ENCODE results near the gene PCYT1A. TPM values are rescaled to one million over a fixed set of nuclear protein-coding genes. Genes with fewer than 3 reads are reported as not detected.

The PCYT1A gene
- total RNA-seq, 1 donor from 2014 or later: 37.0 TPM

- Mint-ChIP-seq H3K4me3 (ENCODE audit: unreplicated experiment) (no peak overlapping the region), H3K36me3 (ENCODE audit: unreplicated experiment) (peaks cover 6% of the 10 kb centered on the region), H3K4me1 (ENCODE audit: low read depth, unreplicated experiment) (no peaks in the 10 kb centered on the region), H3K27me3 (ENCODE audit: unreplicated experiment) (no peaks in the 10 kb centered on the region), H3K9me3 (ENCODE audit: unreplicated experiment) (no peaks in the 10 kb centered on the region), H3K27ac (ENCODE audit: unreplicated experiment) (no peak overlapping the region)
- DNase-seq: no peak
- TF ChIP-seq CTCF (IDR thresholded peaks at IDR 0.05; ENCODE audit: partially characterized antibody, unreplicated experiment): no peak
Measured at GRCh38 chr3:196235452-196236122, 51.9 kb downstream of the PCYT1A start.

GRCh38 chr3:196232882-196233251 is 54.7 kb downstream of the PCYT1A start:
- Mint-ChIP-seq H3K9me3 (ENCODE audit: unreplicated experiment) (no peaks in the 10 kb centered on the region), H3K27ac (ENCODE audit: unreplicated experiment) (no peak overlapping the region), H3K4me1 (ENCODE audit: low read depth, unreplicated experiment) (peaks cover under 1% of the 10 kb centered on the region), H3K27me3 (ENCODE audit: unreplicated experiment) (no peaks in the 10 kb centered on the region), H3K4me3 (ENCODE audit: unreplicated experiment) (no peak overlapping the region), H3K36me3 (ENCODE audit: unreplicated experiment) (peaks cover 6% of the 10 kb centered on the region)
- no peak for DNase-seq
- TF ChIP-seq CTCF (IDR thresholded peaks at IDR 0.05; ENCODE audit: partially characterized antibody, unreplicated experiment): no peak

GRCh38 chr3:196232154-196232881 is 55.2 kb downstream of the PCYT1A start:
- Mint-ChIP-seq H3K27ac (ENCODE audit: unreplicated experiment) (no peak overlapping the region), H3K4me3 (ENCODE audit: unreplicated experiment) (no peak overlapping the region), H3K4me1 (ENCODE audit: low read depth, unreplicated experiment) (peaks cover 5% of the 10 kb centered on the region), H3K9me3 (ENCODE audit: unreplicated experiment) (no peaks in the 10 kb centered on the region), H3K36me3 (ENCODE audit: unreplicated experiment) (peaks cover 6% of the 10 kb centered on the region), H3K27me3 (ENCODE audit: unreplicated experiment) (peaks cover 3% of the 10 kb centered on the region)
- no peak for DNase-seq
- no peak for TF ChIP-seq CTCF (IDR thresholded peaks at IDR 0.05; ENCODE audit: partially characterized antibody, unreplicated experiment)

- peaks cover 1% of the 10 kb centered on the region for H3K9me3 Mint-ChIP-seq (ENCODE audit: unreplicated experiment)
- no peak overlapping the region for H3K4me3 Mint-ChIP-seq (ENCODE audit: unreplicated experiment)
- H3K27me3 Mint-ChIP-seq (ENCODE audit: unreplicated experiment): peaks cover 3% of the 10 kb centered on the region
- no peak for TF ChIP-seq CTCF (IDR thresholded peaks at IDR 0.05; ENCODE audit: partially characterized antibody, unreplicated experiment)
- H3K4me1 Mint-ChIP-seq (ENCODE audit: low read depth, unreplicated experiment): peaks cover 5% of the 10 kb centered on the region
- H3K27ac Mint-ChIP-seq (ENCODE audit: unreplicated experiment): no peak overlapping the region
- H3K36me3 Mint-ChIP-seq (ENCODE audit: unreplicated experiment): peaks cover 2% of the 10 kb centered on the region
- no peak for DNase-seq
Measured at GRCh38 chr3:196227629-196228493, 59.7 kb downstream of the PCYT1A start.
